Activated B cell treated with CpG ODN at 0.5 μM for 24 hours (primary cell): Measurements from ENCODE around the gene ATF7IP. TPM values are rescaled to one million over a fixed set of nuclear protein-coding genes. Genes with fewer than 3 reads are reported as not detected.

ENCODE experiments used
- ATAC-seq: fragments of 200-7000 bp; cut with Tn5 transposase; one replicate; pipeline ENCODE4 v1.10.0; 2021; ENCODE audit warnings: low read depth, mild to moderate bottlenecking, moderate library complexity
- CTCF ChIA-PET: fragments of 350-600 bp; sonication (Branson Sonifier 250); formaldehyde crosslinking; loops from one replicate; lab custom pipeline; 2021; ENCODE audit warnings: antibody characterized with exemption; lab: Charles Lee
- POLR2A ChIA-PET: fragments of 350-600 bp; sonication (Branson Sonifier 250); formaldehyde crosslinking; loops from one replicate; lab custom pipeline; 2021; ENCODE audit warnings: antibody characterized with exemption; lab: Charles Lee
- DNase-seq: peaks from one replicate; pipeline ENCODE4 v3.0.0; 2022
- H3K27ac Mint-ChIP-seq: one replicate; pipeline ENCODE4 v1.8.0; 2020; ENCODE audit warnings: mixed read lengths
- H3K27me3 Mint-ChIP-seq: one replicate; pipeline ENCODE4 v1.8.0; 2021; ENCODE audit warnings: mixed read lengths
- H3K36me3 Mint-ChIP-seq: one replicate; pipeline ENCODE4 v1.8.0; 2021; ENCODE audit warnings: low read depth, mixed read lengths
- H3K4me1 Mint-ChIP-seq: one replicate; pipeline ENCODE4 v1.8.0; 2021; ENCODE audit warnings: mixed read lengths
- H3K4me3 Mint-ChIP-seq: one replicate; pipeline ENCODE4 v1.8.0; 2020; ENCODE audit warnings: mild to moderate bottlenecking, mixed read lengths
- H3K9me3 Mint-ChIP-seq: one replicate; pipeline ENCODE4 v1.8.0; 2020; ENCODE audit warnings: mixed read lengths
- CTCF ChIP-seq: fragments of 200-600 bp; IDR thresholded peaks from one replicate; pipeline ENCODE4 v1.8.0; 2022; ENCODE audit warnings: antibody characterized with exemption, mild to moderate bottlenecking
- intact Hi-C: fragments of 100-400 bp; cut with micrococcal nuclease; formaldehyde crosslinking; loops from one replicate; pipeline ENCODE4 v1.15.1; 2024
- total RNA-seq: library from RNA; stranded (reverse); gene quantifications from 2 replicates; pipeline ENCODE4 v1.2.3, GENCODE V29; 2022

Gene ATF7IP
- total RNA-seq, 1 donor from 2014 or later: 153 TPM

- Mint-ChIP-seq H3K36me3 (peaks cover 9% of the 10 kb centered on the region), H3K4me3 (no peak overlapping the region), H3K27ac (no peak overlapping the region), H3K27me3 (no peaks in the 10 kb centered on the region), H3K9me3 (peaks cover 10% of the 10 kb centered on the region), H3K4me1 (peaks cover 10% of the 10 kb centered on the region)
- CTCF ChIA-PET: interaction anchor here (0.6 kb wide), 1 partner anchor 362 kb away, joined by 4 read pairs; no protein-coding TSS in a partner anchor
- DNase-seq (no peak), ATAC-seq (no peak)
- TF ChIP-seq CTCF: no peak
- POLR2A ChIA-PET: interaction anchor here (0.7 to 1.4 kb wide), 2 partner anchors 9 to 302 kb away, joined by 4 to 8 read pairs; partner anchors contain the start of gene ATF7IP
- intact Hi-C loops: no loop called here
Observed at GRCh38 chr12:14356147-14356546, 9.3 kb upstream of the ATF7IP start.

- Mint-ChIP-seq H3K4me1 (peaks cover 23% of the 10 kb centered on the region), H3K4me3 (no peak overlapping the region), H3K27ac (no peak overlapping the region), H3K9me3 (peaks cover 12% of the 10 kb centered on the region), H3K36me3 (peaks cover 14% of the 10 kb centered on the region), H3K27me3 (no peaks in the 10 kb centered on the region)
- ChIA-PET POLR2A (interaction anchor here (0.6 to 0.9 kb wide), 2 partner anchors 8 to 180 kb away, joined by 3 to 4 read pairs; partner anchors contain the start of gene ATF7IP), CTCF (no interaction called here)
- no peak for ATAC-seq
- intact Hi-C loops: no loop called here
- no peak for DNase-seq
- no peak for TF ChIP-seq CTCF
Observed at GRCh38 chr12:14357486-14357885, 8.0 kb upstream of the ATF7IP start.

GRCh38 chr12:14362352-14362751, 3.1 kb upstream of the ATF7IP start:
- DNase-seq: no peak
- Mint-ChIP-seq H3K36me3 (peaks cover 30% of the 10 kb centered on the region), H3K27me3 (no peaks in the 10 kb centered on the region), H3K9me3 (peaks cover 10% of the 10 kb centered on the region), H3K4me1 (peaks cover 51% of the 10 kb centered on the region), H3K4me3 (peak overlapping the region; percentile 67), H3K27ac (peak overlapping the region; percentile 89)
- ChIA-PET POLR2A (interaction anchor here (0.6 to 2.4 kb wide), 11 partner anchors 51 to 122 kb away, joined by 3 to 15 read pairs (median 5); no protein-coding TSS in a partner anchor), CTCF (interaction anchor here (1.2 kb wide), 1 partner anchor 124 kb away, joined by 4 read pairs; no protein-coding TSS in a partner anchor)
- no peak for TF ChIP-seq CTCF
- intact Hi-C loops: loop anchor here (1.0 to 10.0 kb wide), 5 partner anchors 35 to 1635 kb away; no protein-coding TSS in a partner anchor
- peak; percentile 28 for ATAC-seq

GRCh38 chr12:14364583-14365271, 755 bp upstream of the ATF7IP start:
- Mint-ChIP-seq H3K4me1 (peaks cover 62% of the 10 kb centered on the region), H3K36me3 (peaks cover 41% of the 10 kb centered on the region), H3K4me3 (peak overlapping the region; percentile 87), H3K27ac (peak overlapping the region; percentile 97), H3K27me3 (no peaks in the 10 kb centered on the region), H3K9me3 (peaks cover 10% of the 10 kb centered on the region)
- DNase-seq: no peak
- ChIA-PET POLR2A (interaction anchor here (0.5 to 3.2 kb wide), 43 partner anchors 8 to 1220 kb away, joined by 3 to 105 read pairs (median 6); a partner anchor contains a TSS), CTCF (interaction anchor here (0.9 to 2.7 kb wide), 17 partner anchors 12 to 352 kb away, joined by 3 to 58 read pairs (median 8); no protein-coding TSS in a partner anchor)
- intact Hi-C loops: loop anchor here (1.0 to 10.0 kb wide), 13 partner anchors 30 to 1647 kb away; partner anchors contain the start of gene CDKN1B
- TF ChIP-seq CTCF: no peak
- ATAC-seq: no peak
